HEK293 (cell line): ENCODE measurements around the gene CDC40.

Source experiments
- CTCF ChIA-PET: fragments of 350-600 bp; formaldehyde crosslinking; extraction: SDS; loops from one replicate; lab custom pipeline; 2021; ENCODE audit warnings: antibody characterized with exemption; lab: Yijun Ruan, JAX
- POLR2A ChIA-PET: fragments of 300-600 bp; formaldehyde crosslinking; extraction: SDS; loops from one replicate; lab custom pipeline; 2020; ENCODE audit warnings: antibody characterized with exemption, inconsistent platforms; lab: Yijun Ruan, JAX
- H3K27ac ChIP-seq: fragments of 200-500 bp; sonication (Bioruptor generic); 2 replicates; pipeline ENCODE4 v1.5.1; 2014; ENCODE audit warnings: low read depth, low read length, control low read depth, inconsistent platforms; ENCODE audit errors: extremely low read depth
- H3K36me3 ChIP-seq, 2 experiments: fragments of 200-500 bp in 1 of 2; sonication (Bioruptor generic) in 1 of 2; 1 replicate in 1 of 2; 2 replicates in 1 of 2; pipeline ENCODE4 v1.5.1; 2014 to 2017; ENCODE audit warnings: inconsistent platforms in 2 of 2, low read length in 2 of 2; ENCODE audit not compliant: control insufficient read depth in 2 of 2, insufficient read depth in 1 of 2
- H3K4me1 ChIP-seq: fragments of 200-500 bp; sonication (Bioruptor generic); 2 replicates; pipeline ENCODE4 v1.5.1; 2014; ENCODE audit warnings: mild to moderate bottlenecking, low read length, inconsistent platforms; ENCODE audit not compliant: control insufficient read depth, insufficient read depth
- H3K4me3 ChIP-seq: 2 replicates; pipeline ENCODE4 v1.5.1; 2011; ENCODE audit warnings: low read depth, mild to moderate bottlenecking, control low read depth, low read length, moderate library complexity
- H3K9me3 ChIP-seq: fragments of 200-500 bp; sonication (Bioruptor generic); 2 replicates; pipeline ENCODE4 v1.5.1; 2014; ENCODE audit warnings: low read depth, low read length, inconsistent platforms; ENCODE audit not compliant: control insufficient read depth, insufficient read depth
- BCL11B ChIP-seq: fragments of 450-650 bp; formaldehyde crosslinking; IDR thresholded peaks from 2 replicates; pipeline ENCODE4 v1.5.1; 2016; ENCODE audit warnings: low read depth, missing biosample characterization, missing genetic modification characterization
- EGR2 ChIP-seq: fragments of 450-650 bp; formaldehyde crosslinking; IDR thresholded peaks from 2 replicates; pipeline ENCODE4 v1.5.1; 2016; ENCODE audit warnings: low read depth, missing biosample characterization, missing genetic modification characterization
- GLI2 ChIP-seq: fragments of 450-650 bp; formaldehyde crosslinking; IDR thresholded peaks from 2 replicates; pipeline ENCODE4; 2017; ENCODE audit warnings: missing biosample characterization, missing genetic modification characterization, low read depth, borderline replicate concordance
- REPIN1 ChIP-seq: fragments of 450-650 bp; formaldehyde crosslinking; IDR thresholded peaks from 2 replicates; pipeline ENCODE4 v1.5.1; 2017; ENCODE audit warnings: missing biosample characterization, missing genetic modification characterization, low read depth
- SCRT2 ChIP-seq: fragments of 450-650 bp; formaldehyde crosslinking; IDR thresholded peaks from 2 replicates; pipeline ENCODE4 v1.5.1; 2016; ENCODE audit warnings: missing biosample characterization, missing genetic modification characterization
- ZBTB6 ChIP-seq: fragments of 450-650 bp; formaldehyde crosslinking; IDR thresholded peaks from 2 replicates; pipeline ENCODE4 v1.5.1; 2017; ENCODE audit warnings: missing biosample characterization, missing genetic modification characterization
- ZNF114 ChIP-seq: fragments of 450-650 bp; formaldehyde crosslinking; IDR thresholded peaks from 2 replicates; pipeline ENCODE4 v1.5.0; 2017; ENCODE audit warnings: missing biosample characterization, missing genetic modification characterization
- ZNF16 ChIP-seq: fragments of 450-650 bp; formaldehyde crosslinking; IDR thresholded peaks from 2 replicates; pipeline ENCODE4 v1.5.1; 2016; ENCODE audit warnings: low read depth, missing biosample characterization, missing genetic modification characterization
- ZNF214 ChIP-seq: fragments of 450-650 bp; formaldehyde crosslinking; IDR thresholded peaks from 2 replicates; pipeline ENCODE4 v1.5.1; 2017; ENCODE audit warnings: missing biosample characterization, mild to moderate bottlenecking, missing genetic modification characterization, borderline replicate concordance
- ZNF311 ChIP-seq: fragments of 450-650 bp; formaldehyde crosslinking; IDR thresholded peaks from 2 replicates; pipeline ENCODE4 v1.5.1; 2017; ENCODE audit warnings: missing biosample characterization, missing genetic modification characterization, borderline replicate concordance
- ZNF398 ChIP-seq: fragments of 450-650 bp; formaldehyde crosslinking; IDR thresholded peaks from 2 replicates; pipeline ENCODE4 v1.5.1; 2017; ENCODE audit warnings: missing biosample characterization, missing genetic modification characterization
- ZNF514 ChIP-seq: fragments of 450-650 bp; formaldehyde crosslinking; IDR thresholded peaks from 2 replicates; pipeline ENCODE4 v1.5.1; 2016; ENCODE audit warnings: missing biosample characterization, missing genetic modification characterization
- ZNF623 ChIP-seq: fragments of 450-650 bp; formaldehyde crosslinking; IDR thresholded peaks from 2 replicates; pipeline ENCODE4 v1.5.1; 2016; ENCODE audit warnings: missing biosample characterization, missing genetic modification characterization
- ZNF629 ChIP-seq: fragments of 450-650 bp; formaldehyde crosslinking; IDR thresholded peaks from 2 replicates; pipeline ENCODE4 v1.5.1; 2017; ENCODE audit warnings: missing biosample characterization, missing genetic modification characterization
- TF ChIP-seq, protein P1 (sequence below): fragments of 450-650 bp; formaldehyde crosslinking; IDR thresholded peaks from 2 replicates; pipeline ENCODE4 v1.5.1; 2016; ENCODE audit warnings: missing biosample characterization, missing genetic modification characterization
- TF ChIP-seq, protein P2 (sequence below): fragments of 450-650 bp; formaldehyde crosslinking; conservative IDR thresholded peaks from 2 replicates; pipeline ENCODE4 v1.5.1; 2016; ENCODE audit warnings: low read depth, missing biosample characterization, missing genetic modification characterization

The CDC40 gene

DNA sequence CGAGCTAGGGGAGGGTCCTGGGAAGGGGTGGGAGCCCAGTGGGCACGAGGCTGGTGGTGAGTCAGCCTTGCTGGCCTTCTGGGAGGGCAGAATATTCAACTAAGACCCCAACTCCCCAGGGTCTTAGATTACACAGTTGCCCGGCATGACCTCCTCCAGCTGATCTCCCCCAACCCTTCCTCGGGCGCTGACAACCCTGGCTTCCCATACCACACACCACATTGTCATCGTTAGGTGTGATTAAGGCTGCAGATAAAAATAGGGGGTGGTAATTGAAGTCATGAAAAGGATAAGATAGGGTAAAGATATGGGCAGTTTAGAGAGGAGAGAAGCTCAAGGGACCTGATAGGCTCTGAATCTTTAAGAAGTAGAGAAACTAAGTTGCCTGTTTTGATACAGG is 10.5 kb downstream of the CDC40 start (continued):
- TF ChIP-seq, protein P1, sequence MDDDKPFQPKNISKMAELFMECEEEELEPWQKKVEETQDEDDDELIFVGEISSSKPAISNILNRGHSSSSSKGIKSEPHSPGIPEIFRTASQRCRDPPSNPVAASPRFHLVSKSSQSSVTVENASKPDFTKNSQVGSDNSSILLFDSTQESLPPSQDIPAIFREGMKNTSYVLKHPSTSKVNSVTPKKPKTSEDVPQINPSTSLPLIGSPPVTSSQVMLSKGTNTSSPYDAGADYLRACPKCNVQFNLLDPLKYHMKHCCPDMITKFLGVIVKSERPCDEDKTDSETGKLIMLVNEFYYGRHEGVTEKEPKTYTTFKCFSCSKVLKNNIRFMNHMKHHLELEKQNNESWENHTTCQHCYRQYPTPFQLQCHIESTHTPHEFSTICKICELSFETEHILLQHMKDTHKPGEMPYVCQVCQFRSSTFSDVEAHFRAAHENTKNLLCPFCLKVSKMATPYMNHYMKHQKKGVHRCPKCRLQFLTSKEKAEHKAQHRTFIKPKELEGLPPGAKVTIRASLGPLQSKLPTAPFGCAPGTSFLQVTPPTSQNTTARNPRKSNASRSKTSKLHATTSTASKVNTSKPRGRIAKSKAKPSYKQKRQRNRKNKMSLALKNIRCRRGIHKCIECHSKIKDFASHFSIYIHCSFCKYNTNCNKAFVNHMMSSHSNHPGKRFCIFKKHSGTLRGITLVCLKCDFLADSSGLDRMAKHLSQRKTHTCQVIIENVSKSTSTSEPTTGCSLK (tag by site-specific recombination): no peak
- TF ChIP-seq ZNF623 (no peak), ZNF398 (no peak)

- Histone ChIP-seq H3K9me3 (no peaks in the 10 kb centered on the region), H3K36me3 (peaks cover 6 to 14% of the 10 kb centered on the region in 2 experiments; a peak in 2 of 3 replicates), H3K4me3 (no peak overlapping the region), H3K27ac (no peak overlapping the region), H3K4me1 (peaks cover 5% of the 10 kb centered on the region)
- CTCF ChIA-PET: no interaction called here
- TF ChIP-seq ZNF214 (no peak), REPIN1 (tag by site-specific recombination) (no peak), ZNF16 (tag by site-specific recombination) (no peak), ZNF311 (no peak), BCL11B (tag by site-specific recombination) (no peak), ZBTB6 (tag by site-specific recombination) (no peak), ZNF114 (tag by site-specific recombination) (no peak), SCRT2 (no peak), EGR2 (no peak), ZNF398 (no peak), ZNF514 (tag by site-specific recombination) (no peak), GLI2 (tag by site-specific recombination) (no peak), ZNF629 (tag by site-specific recombination) (no peak)
- TF ChIP-seq, protein P2, sequence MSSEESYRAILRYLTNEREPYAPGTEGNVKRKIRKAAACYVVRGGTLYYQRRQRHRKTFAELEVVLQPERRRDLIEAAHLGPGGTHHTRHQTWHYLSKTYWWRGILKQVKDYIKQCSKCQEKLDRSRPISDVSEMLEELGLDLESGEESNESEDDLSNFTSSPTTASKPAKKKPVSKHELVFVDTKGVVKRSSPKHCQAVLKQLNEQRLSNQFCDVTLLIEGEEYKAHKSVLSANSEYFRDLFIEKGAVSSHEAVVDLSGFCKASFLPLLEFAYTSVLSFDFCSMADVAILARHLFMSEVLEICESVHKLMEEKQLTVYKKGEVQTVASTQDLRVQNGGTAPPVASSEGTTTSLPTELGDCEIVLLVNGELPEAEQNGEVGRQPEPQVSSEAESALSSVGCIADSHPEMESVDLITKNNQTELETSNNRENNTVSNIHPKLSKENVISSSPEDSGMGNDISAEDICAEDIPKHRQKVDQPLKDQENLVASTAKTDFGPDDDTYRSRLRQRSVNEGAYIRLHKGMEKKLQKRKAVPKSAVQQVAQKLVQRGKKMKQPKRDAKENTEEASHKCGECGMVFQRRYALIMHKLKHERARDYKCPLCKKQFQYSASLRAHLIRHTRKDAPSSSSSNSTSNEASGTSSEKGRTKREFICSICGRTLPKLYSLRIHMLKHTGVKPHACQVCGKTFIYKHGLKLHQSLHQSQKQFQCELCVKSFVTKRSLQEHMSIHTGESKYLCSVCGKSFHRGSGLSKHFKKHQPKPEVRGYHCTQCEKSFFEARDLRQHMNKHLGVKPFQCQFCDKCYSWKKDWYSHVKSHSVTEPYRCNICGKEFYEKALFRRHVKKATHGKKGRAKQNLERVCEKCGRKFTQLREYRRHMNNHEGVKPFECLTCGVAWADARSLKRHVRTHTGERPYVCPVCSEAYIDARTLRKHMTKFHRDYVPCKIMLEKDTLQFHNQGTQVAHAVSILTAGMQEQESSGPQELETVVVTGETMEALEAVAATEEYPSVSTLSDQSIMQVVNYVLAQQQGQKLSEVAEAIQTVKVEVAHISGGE (tag by site-specific recombination): no peak
- POLR2A ChIA-PET: no interaction called here
These were observed 11.2 kb downstream of the CDC40 start for GRCh38 chr6:110191477-110191876.
